Measurements from ENCODE around the gene GOLGA6L1.
"Not testable (repeated sequence)": the region's sequence is repeated elsewhere in the genome, so short reads cannot be mapped to it uniquely, and the experiment has no call there.

Gene GOLGA6L1

GRCh38 chr15:23081996-23082737 is 54.5 kb downstream of the GOLGA6L1 start:
- not testable (repeated sequence) for H3K36me3 ChIP-seq (ENCODE audit: insufficient read depth, low read length); H3K9ac ChIP-seq (ENCODE audit: low read depth, low read length); H3K27me3 ChIP-seq (ENCODE audit: insufficient read depth, low read length); H3K9me3 ChIP-seq (ENCODE audit: insufficient read depth, low read depth, low read length); H3K27ac ChIP-seq (ENCODE audit: low read depth, low read length); H3K4me3 ChIP-seq (ENCODE audit: low read length); H3K4me1 ChIP-seq (ENCODE audit: insufficient read depth, low read length)
- WGBS = 79% methylated on average over 5 of the region's 8 CpGs

- Histone ChIP-seq H3K4me3 (ENCODE audit: low read length) (no peak overlapping the region), H3K4me1 (ENCODE audit: insufficient read depth, low read length) (no peaks in the 10 kb centered on the region), H3K27ac (ENCODE audit: low read depth, low read length) (no peak overlapping the region), H3K36me3 (ENCODE audit: insufficient read depth, low read length) (no peaks in the 10 kb centered on the region), H3K27me3 (ENCODE audit: insufficient read depth, low read length) (no peaks in the 10 kb centered on the region), H3K9me3 (ENCODE audit: insufficient read depth, low read depth, low read length) (peaks cover 3% of the 10 kb centered on the region; the same call in 1 of the 2 replicates), H3K9ac (ENCODE audit: low read depth, low read length) (no peak overlapping the region)
- WGBS = 94% methylated on average over 3 of the region's 3 CpGs
These were observed 55.4 kb downstream of the GOLGA6L1 start for GRCh38 chr15:23081271-23081670.

- no peak overlapping the region for H3K4me3 ChIP-seq (ENCODE audit: low read length)
- no peaks in the 10 kb centered on the region for H3K4me1 ChIP-seq (ENCODE audit: insufficient read depth, low read length)
- H3K9me3 ChIP-seq (ENCODE audit: insufficient read depth, low read depth, low read length) = peaks cover 3% of the 10 kb centered on the region; the same call in 1 of the 2 replicates
- no peaks in the 10 kb centered on the region for H3K36me3 ChIP-seq (ENCODE audit: insufficient read depth, low read length)
- H3K9ac ChIP-seq (ENCODE audit: low read depth, low read length) = no peak overlapping the region
- no peak overlapping the region for H3K27ac ChIP-seq (ENCODE audit: low read depth, low read length)
- 89% methylated on average over 7 of the region's 7 CpGs for WGBS
- H3K27me3 ChIP-seq (ENCODE audit: insufficient read depth, low read length) = no peaks in the 10 kb centered on the region
These were observed 56.9 kb downstream of the GOLGA6L1 start for GRCh38 chr15:23079766-23080165.
